OCI-LY3 (cell line): ENCODE results near the gene TUBGCP6.

ENCODE experiments used
- CTCF ChIP-seq: fragments of 200-600, 300-600 bp; sonication (generic); IDR thresholded peaks from 2 replicates; pipeline ENCODE4 v1.5.1; 2014; ENCODE audit warnings: antibody characterized with exemption, low read length, low read depth
- EZH2phosphoT487 ChIP-seq: fragments of 200-600 bp; shearing (Covaris generic); IDR thresholded peaks from 2 replicates; pipeline ENCODE4 v1.6.1; 2018; ENCODE audit warnings: antibody characterized with exemption, mixed run types, low read depth

GRCh38 chr22:50216684-50217520, 27.9 kb downstream of the TUBGCP6 start:
- TF ChIP-seq CTCF (no peak), EZH2phosphoT487 (no peak)
